ENCODE measurements around the gene NAA11. TPM values are rescaled to one million over a fixed set of nuclear protein-coding genes. Genes with fewer than 3 reads are reported as not detected.

The NAA11 gene
- total RNA-seq, 1 donor from 2014 or later = not detected

- no peaks in the 10 kb centered on the region for H3K36me3 Mint-ChIP-seq
- H3K4me3 Mint-ChIP-seq = no peak overlapping the region
- peaks cover 8% of the 10 kb centered on the region for H3K27me3 Mint-ChIP-seq (ENCODE audit: low read depth)
- H3K27ac Mint-ChIP-seq = no peak overlapping the region
- TF ChIP-seq, protein P1, sequence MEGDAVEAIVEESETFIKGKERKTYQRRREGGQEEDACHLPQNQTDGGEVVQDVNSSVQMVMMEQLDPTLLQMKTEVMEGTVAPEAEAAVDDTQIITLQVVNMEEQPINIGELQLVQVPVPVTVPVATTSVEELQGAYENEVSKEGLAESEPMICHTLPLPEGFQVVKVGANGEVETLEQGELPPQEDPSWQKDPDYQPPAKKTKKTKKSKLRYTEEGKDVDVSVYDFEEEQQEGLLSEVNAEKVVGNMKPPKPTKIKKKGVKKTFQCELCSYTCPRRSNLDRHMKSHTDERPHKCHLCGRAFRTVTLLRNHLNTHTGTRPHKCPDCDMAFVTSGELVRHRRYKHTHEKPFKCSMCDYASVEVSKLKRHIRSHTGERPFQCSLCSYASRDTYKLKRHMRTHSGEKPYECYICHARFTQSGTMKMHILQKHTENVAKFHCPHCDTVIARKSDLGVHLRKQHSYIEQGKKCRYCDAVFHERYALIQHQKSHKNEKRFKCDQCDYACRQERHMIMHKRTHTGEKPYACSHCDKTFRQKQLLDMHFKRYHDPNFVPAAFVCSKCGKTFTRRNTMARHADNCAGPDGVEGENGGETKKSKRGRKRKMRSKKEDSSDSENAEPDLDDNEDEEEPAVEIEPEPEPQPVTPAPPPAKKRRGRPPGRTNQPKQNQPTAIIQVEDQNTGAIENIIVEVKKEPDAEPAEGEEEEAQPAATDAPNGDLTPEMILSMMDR (IDR thresholded peaks at IDR 0.05; ENCODE audit: unreplicated experiment) = no peak
- no peaks in the 10 kb centered on the region for H3K9me3 Mint-ChIP-seq
- no peaks in the 10 kb centered on the region for H3K4me1 Mint-ChIP-seq
- DNase-seq (ENCODE audit: low spot score in 2 of 2, unreplicated experiment in 2 of 2) = no peak
These were observed 31.8 kb downstream of the NAA11 start for GRCh38 chr4:79294064-79294463.

DNA sequence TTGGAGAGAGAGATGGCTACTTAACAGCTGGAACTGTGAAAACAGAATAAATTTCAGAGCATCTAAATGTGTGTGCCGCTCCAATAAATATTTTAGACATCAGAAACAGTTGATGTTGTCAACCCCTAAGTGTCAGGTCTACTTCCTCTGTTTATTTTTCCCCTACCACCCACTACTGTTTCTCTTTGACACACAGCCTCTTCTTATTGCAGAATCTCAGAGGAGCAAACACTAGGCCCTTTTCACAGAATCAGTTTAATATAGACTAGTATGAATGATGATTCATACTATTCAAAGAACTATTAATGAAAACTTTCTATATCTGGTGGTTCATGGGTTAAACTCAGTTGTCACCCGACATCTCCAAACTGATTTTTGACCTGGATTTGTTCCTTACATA lies 33.9 kb downstream of the NAA11 start:
- Mint-ChIP-seq H3K4me1 (peaks cover 10% of the 10 kb centered on the region), H3K27me3 (ENCODE audit: low read depth) (peaks cover 8% of the 10 kb centered on the region), H3K4me3 (no peak overlapping the region), H3K9me3 (no peaks in the 10 kb centered on the region), H3K27ac (no peak overlapping the region), H3K36me3 (no peaks in the 10 kb centered on the region)
- DNase-seq (ENCODE audit: low spot score in 2 of 2, unreplicated experiment in 2 of 2) = no peak
- TF ChIP-seq, protein P1 (IDR thresholded peaks at IDR 0.05; ENCODE audit: unreplicated experiment) = no peak

DNA sequence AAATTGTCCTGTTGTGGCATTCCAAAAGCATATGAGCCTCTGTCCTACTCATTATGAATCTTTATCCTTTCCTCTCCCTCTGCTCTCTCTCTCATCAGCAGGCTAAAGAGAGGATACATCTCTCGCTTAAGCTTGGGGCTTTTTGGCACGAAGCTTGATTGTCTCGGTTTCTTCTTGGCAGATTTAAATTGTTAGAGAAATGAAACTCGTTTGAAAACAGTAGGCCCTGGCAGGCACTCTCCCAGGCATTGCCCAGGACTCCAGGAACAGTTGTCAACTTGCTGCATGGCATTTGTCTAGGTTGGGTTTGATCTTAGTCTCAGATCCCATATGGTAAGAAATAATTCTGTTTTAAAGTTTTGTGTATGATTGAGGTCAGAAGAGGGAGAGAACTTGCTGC lies 35.5 kb downstream of the NAA11 start:
- no peak overlapping the region for H3K27ac Mint-ChIP-seq
- DNase-seq (ENCODE audit: low spot score in 2 of 2, unreplicated experiment in 2 of 2) = no peak
- H3K4me3 Mint-ChIP-seq = no peak overlapping the region
- peaks cover 16% of the 10 kb centered on the region for H3K4me1 Mint-ChIP-seq
- peaks cover 1% of the 10 kb centered on the region for H3K27me3 Mint-ChIP-seq (ENCODE audit: low read depth)
- TF ChIP-seq, protein P1 (IDR thresholded peaks at IDR 0.05; ENCODE audit: unreplicated experiment) = no peak
- H3K9me3 Mint-ChIP-seq = no peaks in the 10 kb centered on the region
- no peaks in the 10 kb centered on the region for H3K36me3 Mint-ChIP-seq

- TF ChIP-seq, protein P1 (IDR thresholded peaks at IDR 0.05; ENCODE audit: unreplicated experiment) = no peak
- H3K4me1 Mint-ChIP-seq = peaks cover 16% of the 10 kb centered on the region
- H3K27ac Mint-ChIP-seq = no peak overlapping the region
- H3K4me3 Mint-ChIP-seq = no peak overlapping the region
- no peaks in the 10 kb centered on the region for H3K36me3 Mint-ChIP-seq
- H3K27me3 Mint-ChIP-seq (ENCODE audit: low read depth) = peaks cover 1% of the 10 kb centered on the region
- no peaks in the 10 kb centered on the region for H3K9me3 Mint-ChIP-seq
- no peak for DNase-seq (ENCODE audit: low spot score in 2 of 2, unreplicated experiment in 2 of 2)
These were observed 37.7 kb downstream of the NAA11 start for GRCh38 chr4:79288185-79288584.

GRCh38 chr4:79287718-79288117 lies 38.1 kb downstream of the NAA11 start:
- H3K4me1 Mint-ChIP-seq = peaks cover 16% of the 10 kb centered on the region
- no peak overlapping the region for H3K27ac Mint-ChIP-seq
- H3K9me3 Mint-ChIP-seq = no peaks in the 10 kb centered on the region
- TF ChIP-seq, protein P1 (IDR thresholded peaks at IDR 0.05; ENCODE audit: unreplicated experiment) = no peak
- no peak for DNase-seq (ENCODE audit: low spot score in 2 of 2, unreplicated experiment in 2 of 2)
- H3K4me3 Mint-ChIP-seq = no peak overlapping the region
- H3K27me3 Mint-ChIP-seq (ENCODE audit: low read depth) = peaks cover 1% of the 10 kb centered on the region
- no peaks in the 10 kb centered on the region for H3K36me3 Mint-ChIP-seq

GRCh38 chr4:79287076-79287475 lies 38.8 kb downstream of the NAA11 start:
- H3K4me3 Mint-ChIP-seq = no peak overlapping the region
- DNase-seq (ENCODE audit: low spot score in 2 of 2, unreplicated experiment in 2 of 2) = no peak
- H3K4me1 Mint-ChIP-seq = peaks cover 16% of the 10 kb centered on the region
- no peaks in the 10 kb centered on the region for H3K9me3 Mint-ChIP-seq
- TF ChIP-seq, protein P1 (IDR thresholded peaks at IDR 0.05; ENCODE audit: unreplicated experiment) = no peak
- no peaks in the 10 kb centered on the region for H3K36me3 Mint-ChIP-seq
- peaks cover 1% of the 10 kb centered on the region for H3K27me3 Mint-ChIP-seq (ENCODE audit: low read depth)
- H3K27ac Mint-ChIP-seq = no peak overlapping the region

Data from mesothelial cell of epicardium (in vitro differentiated cells).